ENCODE measurements around the gene HPGDS. TPM values are rescaled to one million over a fixed set of nuclear protein-coding genes. Genes with fewer than 3 reads are reported as not detected.

HPGDS gene
- polyA plus RNA-seq, 1 of the 3 experiments (the other 2 are of a cell fraction): not detected

DNA sequence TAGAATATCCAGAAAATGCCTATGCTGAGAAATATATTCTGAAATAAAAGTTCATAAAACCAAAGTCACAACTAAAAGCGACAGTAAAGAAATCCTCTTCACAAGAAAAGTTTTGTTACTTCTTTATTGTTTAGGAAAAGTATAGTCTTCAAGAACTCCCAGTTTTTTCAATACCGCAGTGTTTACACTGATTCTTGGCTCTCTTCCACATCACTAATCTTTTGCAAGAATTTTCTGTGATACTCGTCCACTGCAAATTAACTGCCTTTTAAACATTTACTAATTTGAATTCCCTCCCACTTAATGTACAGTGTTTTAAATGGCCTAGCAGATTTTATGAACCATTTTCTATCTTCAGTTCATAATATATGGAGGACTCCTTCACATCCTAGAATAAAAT lies 65.1 kb downstream of the HPGDS start (continued):
- TF ChIP-seq POLR2AphosphoS5 (IDR thresholded peaks at IDR 0.05; ENCODE audit: low read depth, low read length) (no peak), CHD2 (IDR thresholded peaks at IDR 0.05; ENCODE audit: low read length, partially characterized antibody) (no peak)

DNA sequence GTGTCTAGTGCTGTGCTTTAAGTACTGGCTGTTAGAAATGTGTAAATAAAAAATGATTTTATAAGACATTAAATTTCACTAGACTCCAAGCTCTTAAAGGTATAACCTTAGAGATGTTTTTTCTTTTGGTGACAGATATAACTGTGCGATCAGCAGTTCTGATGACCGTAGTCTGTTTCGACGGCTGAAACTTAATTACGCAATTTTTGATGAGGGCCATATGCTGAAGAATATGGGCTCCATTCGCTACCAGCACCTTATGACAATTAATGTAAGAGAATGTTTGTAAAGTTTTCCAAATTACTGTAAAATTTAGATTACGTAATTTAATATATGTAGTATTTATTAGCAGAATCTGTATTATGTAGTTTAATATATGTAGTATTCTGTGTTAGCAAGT lies 66.4 kb downstream of the HPGDS start:
- no peaks in the 10 kb centered on the region for H3K27me3 ChIP-seq (ENCODE audit: insufficient read depth)
- no peaks in the 10 kb centered on the region for H4K20me1 ChIP-seq (ENCODE audit: insufficient read depth)
- ChIA-PET POLR2A (no interaction called here), CTCF (no interaction called here)
- H3F3A ChIP-seq (replicated peaks; ENCODE audit: insufficient read depth): peaks cover 27% of the 10 kb centered on the region
- no peaks in the 10 kb centered on the region for H3K9me3 ChIP-seq
- no peaks in the 10 kb centered on the region for H3K9me2 ChIP-seq
- no peak overlapping the region for H3K9ac ChIP-seq
- H3K4me1 ChIP-seq (ENCODE audit: control insufficient read depth in 1 of 2, insufficient read depth in 2 of 2, low read depth in 1 of 2, low read length in 1 of 2): no peaks in the 10 kb centered on the region
- no peak for DNase-seq
- H3K36me3 ChIP-seq (replicated peaks in 1 of 2; ENCODE audit: control insufficient read depth in 1 of 2, insufficient read depth in 2 of 2, low read length in 1 of 2): peaks cover 86 to 89% of the 10 kb centered on the region in 2 experiments
- H3K79me2 ChIP-seq (ENCODE audit: insufficient read depth): 0 out of 2 replicates have a peak, but pooled peaks cover 4% of the 10 kb centered on the region
- WGBS (ENCODE audit: low lambda C conversion rate): 98% methylated on average over 7 of the region's 7 CpGs
- no peak overlapping the region for H3K4me2 ChIP-seq
- H2AFZ ChIP-seq (ENCODE audit: low read depth): no peak overlapping the region
- H3K27ac ChIP-seq (ENCODE audit: low read depth in 2 of 2, low read length in 1 of 2): no peak overlapping the region
- no peak overlapping the region for H3K4me3 ChIP-seq (ENCODE audit: low read depth in 2 of 2, low read length in 1 of 2)
- TF ChIP-seq POLR2AphosphoS5 (IDR thresholded peaks at IDR 0.05; ENCODE audit: low read depth, low read length): no peak
- no peak for TF ChIP-seq RAD21 (IDR thresholded peaks at IDR 0.05; ENCODE audit: low read length)
- TF ChIP-seq NFIC (IDR thresholded peaks at IDR 0.05; ENCODE audit: borderline replicate concordance): no peak
- no peak for TF ChIP-seq MXI1 (IDR thresholded peaks at IDR 0.05; ENCODE audit: low read depth, low read length)
- TF ChIP-seq GABPA (IDR thresholded peaks at IDR 0.05; ENCODE audit: low read depth): no peak
- TF ChIP-seq, protein P1, sequence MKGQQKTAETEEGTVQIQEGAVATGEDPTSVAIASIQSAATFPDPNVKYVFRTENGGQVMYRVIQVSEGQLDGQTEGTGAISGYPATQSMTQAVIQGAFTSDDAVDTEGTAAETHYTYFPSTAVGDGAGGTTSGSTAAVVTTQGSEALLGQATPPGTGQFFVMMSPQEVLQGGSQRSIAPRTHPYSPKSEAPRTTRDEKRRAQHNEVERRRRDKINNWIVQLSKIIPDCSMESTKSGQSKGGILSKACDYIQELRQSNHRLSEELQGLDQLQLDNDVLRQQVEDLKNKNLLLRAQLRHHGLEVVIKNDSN (IDR thresholded peaks at IDR 0.05; ENCODE audit: borderline replicate concordance, low read depth): no peak
- no peak for TF ChIP-seq TCF12 (IDR thresholded peaks at IDR 0.05)
- TF ChIP-seq, protein P2, sequence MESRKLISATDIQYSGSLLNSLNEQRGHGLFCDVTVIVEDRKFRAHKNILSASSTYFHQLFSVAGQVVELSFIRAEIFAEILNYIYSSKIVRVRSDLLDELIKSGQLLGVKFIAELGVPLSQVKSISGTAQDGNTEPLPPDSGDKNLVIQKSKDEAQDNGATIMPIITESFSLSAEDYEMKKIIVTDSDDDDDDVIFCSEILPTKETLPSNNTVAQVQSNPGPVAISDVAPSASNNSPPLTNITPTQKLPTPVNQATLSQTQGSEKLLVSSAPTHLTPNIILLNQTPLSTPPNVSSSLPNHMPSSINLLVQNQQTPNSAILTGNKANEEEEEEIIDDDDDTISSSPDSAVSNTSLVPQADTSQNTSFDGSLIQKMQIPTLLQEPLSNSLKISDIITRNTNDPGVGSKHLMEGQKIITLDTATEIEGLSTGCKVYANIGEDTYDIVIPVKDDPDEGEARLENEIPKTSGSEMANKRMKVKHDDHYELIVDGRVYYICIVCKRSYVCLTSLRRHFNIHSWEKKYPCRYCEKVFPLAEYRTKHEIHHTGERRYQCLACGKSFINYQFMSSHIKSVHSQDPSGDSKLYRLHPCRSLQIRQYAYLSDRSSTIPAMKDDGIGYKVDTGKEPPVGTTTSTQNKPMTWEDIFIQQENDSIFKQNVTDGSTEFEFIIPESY (IDR thresholded peaks at IDR 0.05; ENCODE audit: borderline replicate concordance, low read depth): no peak

DNA sequence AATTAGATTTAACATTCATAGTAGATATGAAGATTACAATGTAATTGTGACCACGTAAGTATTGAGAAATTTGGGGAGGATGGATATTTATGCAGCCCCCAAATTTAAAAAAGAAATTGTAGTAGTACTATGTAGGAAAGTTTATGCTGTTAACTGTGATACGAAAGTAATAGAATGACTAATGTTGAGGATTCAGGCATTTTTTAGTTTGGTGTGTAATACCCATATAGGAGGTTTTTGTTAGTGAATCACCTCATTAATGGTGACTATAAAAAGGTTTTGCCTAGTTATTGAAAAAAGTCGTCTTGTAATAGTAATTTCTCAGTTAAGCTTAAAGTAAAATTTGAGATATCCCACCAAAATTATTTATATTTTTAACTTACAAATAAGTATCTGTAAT lies 67.7 kb downstream of the HPGDS start:
- H3K9me2 ChIP-seq: no peaks in the 10 kb centered on the region
- no peaks in the 10 kb centered on the region for H4K20me1 ChIP-seq (ENCODE audit: insufficient read depth)
- WGBS (ENCODE audit: low lambda C conversion rate): 60% methylated on average over 3 of the region's 3 CpGs
- H2AFZ ChIP-seq (ENCODE audit: low read depth): no peak overlapping the region
- no peak for DNase-seq
- no peak overlapping the region for H3K9ac ChIP-seq
- ChIA-PET CTCF (no interaction called here), POLR2A (no interaction called here)
- H3K4me1 ChIP-seq (ENCODE audit: control insufficient read depth in 1 of 2, insufficient read depth in 2 of 2, low read depth in 1 of 2, low read length in 1 of 2): no peaks in the 10 kb centered on the region
- peaks cover 85% of the 10 kb centered on the region in 2 experiments for H3K36me3 ChIP-seq (replicated peaks in 1 of 2; ENCODE audit: control insufficient read depth in 1 of 2, insufficient read depth in 2 of 2, low read length in 1 of 2)
- no peak overlapping the region for H3K4me3 ChIP-seq (ENCODE audit: low read depth in 2 of 2, low read length in 1 of 2)
- H3K27me3 ChIP-seq (ENCODE audit: insufficient read depth): no peaks in the 10 kb centered on the region
- H3K9me3 ChIP-seq: no peaks in the 10 kb centered on the region
- 0 out of 2 replicates have a peak, but pooled peaks cover 4% of the 10 kb centered on the region for H3K79me2 ChIP-seq (ENCODE audit: insufficient read depth)
- H3K27ac ChIP-seq (ENCODE audit: low read depth in 2 of 2, low read length in 1 of 2): peak overlapping the region in 1 of 2 experiments; percentile 54; a peak in 2 of 4 replicates
- TF ChIP-seq, protein P3, sequence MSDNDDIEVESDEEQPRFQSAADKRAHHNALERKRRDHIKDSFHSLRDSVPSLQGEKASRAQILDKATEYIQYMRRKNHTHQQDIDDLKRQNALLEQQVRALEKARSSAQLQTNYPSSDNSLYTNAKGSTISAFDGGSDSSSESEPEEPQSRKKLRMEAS (IDR thresholded peaks at IDR 0.05; ENCODE audit: low read depth): no peak
- no peak for TF ChIP-seq SMC3 (IDR thresholded peaks at IDR 0.05; ENCODE audit: low read depth, low read length)
- TF ChIP-seq FOXM1 (IDR thresholded peaks at IDR 0.05; ENCODE audit: low read depth): no peak
- peak; percentile 20; the same call in 1 of the 2 replicates for TF ChIP-seq FOSL2 (IDR thresholded peaks at IDR 0.05; ENCODE audit: borderline replicate concordance, low read depth)
- TF ChIP-seq, protein P2 (IDR thresholded peaks at IDR 0.05; ENCODE audit: borderline replicate concordance, low read depth): no peak
- TF ChIP-seq, protein P4, sequence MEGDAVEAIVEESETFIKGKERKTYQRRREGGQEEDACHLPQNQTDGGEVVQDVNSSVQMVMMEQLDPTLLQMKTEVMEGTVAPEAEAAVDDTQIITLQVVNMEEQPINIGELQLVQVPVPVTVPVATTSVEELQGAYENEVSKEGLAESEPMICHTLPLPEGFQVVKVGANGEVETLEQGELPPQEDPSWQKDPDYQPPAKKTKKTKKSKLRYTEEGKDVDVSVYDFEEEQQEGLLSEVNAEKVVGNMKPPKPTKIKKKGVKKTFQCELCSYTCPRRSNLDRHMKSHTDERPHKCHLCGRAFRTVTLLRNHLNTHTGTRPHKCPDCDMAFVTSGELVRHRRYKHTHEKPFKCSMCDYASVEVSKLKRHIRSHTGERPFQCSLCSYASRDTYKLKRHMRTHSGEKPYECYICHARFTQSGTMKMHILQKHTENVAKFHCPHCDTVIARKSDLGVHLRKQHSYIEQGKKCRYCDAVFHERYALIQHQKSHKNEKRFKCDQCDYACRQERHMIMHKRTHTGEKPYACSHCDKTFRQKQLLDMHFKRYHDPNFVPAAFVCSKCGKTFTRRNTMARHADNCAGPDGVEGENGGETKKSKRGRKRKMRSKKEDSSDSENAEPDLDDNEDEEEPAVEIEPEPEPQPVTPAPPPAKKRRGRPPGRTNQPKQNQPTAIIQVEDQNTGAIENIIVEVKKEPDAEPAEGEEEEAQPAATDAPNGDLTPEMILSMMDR (IDR thresholded peaks at IDR 0.05): no peak
- no peak overlapping the region for H3K4me2 ChIP-seq
- peaks cover 27% of the 10 kb centered on the region for H3F3A ChIP-seq (replicated peaks; ENCODE audit: insufficient read depth)

Measured in SK-N-SH (cell line).